ENCODE results near the gene C1orf167.
"Not testable (repeated sequence)": the region's sequence is repeated elsewhere in the genome, so short reads cannot be mapped to it uniquely, and the experiment has no call there.

Gene C1orf167

GRCh38 chr1:11800756-11801433 is 38.9 kb downstream of the C1orf167 start:
- DNase-seq (ENCODE audit: low spot score): no peak

- peak; percentile 49 for DNase-seq (ENCODE audit: low spot score)
These were observed 40.6 kb downstream of the C1orf167 start for GRCh38 chr1:11802616-11802972.

- DNase-seq (ENCODE audit: low spot score): peak; percentile 91
These were observed 41.2 kb downstream of the C1orf167 start for GRCh38 chr1:11802973-11803885.

GRCh38 chr1:11803924-11804665 is 42.1 kb downstream of the C1orf167 start:
- not testable (repeated sequence) for DNase-seq (ENCODE audit: low spot score)

- no peak for DNase-seq (ENCODE audit: low spot score)
These were observed 42.9 kb downstream of the C1orf167 start for GRCh38 chr1:11804666-11805421.

- DNase-seq (ENCODE audit: low spot score): peak; percentile 99
These were observed 43.7 kb downstream of the C1orf167 start, which contains the start of the genes CLCN6 and MTHFR for GRCh38 chr1:11805422-11806306. Gene CLCN6 (plus strand): TSS chr1:11806191. CDS start chr1:11806263, 72 bp downstream. Gene MTHFR (minus strand): TSS chr1:11805964. CDS start chr1:11803116, 2,848 bp downstream.

GRCh38 chr1:11806307-11806936 is 44.4 kb downstream of the C1orf167 start:
- DNase-seq (ENCODE audit: low spot score): peak; percentile 55

- no peak for DNase-seq (ENCODE audit: low spot score)
These were observed 45.1 kb downstream of the C1orf167 start for GRCh38 chr1:11807133-11807532.

- DNase-seq (ENCODE audit: low spot score): no peak
These were observed 51.0 kb downstream of the C1orf167 start for GRCh38 chr1:11813021-11813420.

GRCh38 chr1:11817192-11817591 is 55.2 kb downstream of the C1orf167 start:
- no peak for DNase-seq (ENCODE audit: low spot score)

- DNase-seq (ENCODE audit: low spot score): no peak
These were observed 60.1 kb downstream of the C1orf167 start for GRCh38 chr1:11822091-11822490.

GRCh38 chr1:11823366-11824137 is 61.6 kb downstream of the C1orf167 start:
- DNase-seq (ENCODE audit: low spot score): no peak

- DNase-seq (ENCODE audit: low spot score): no peak
These were observed 63.1 kb downstream of the C1orf167 start for GRCh38 chr1:11825131-11825530.

- no peak for DNase-seq (ENCODE audit: low spot score)
These were observed 65.0 kb downstream of the C1orf167 start for GRCh38 chr1:11826946-11827345.

GRCh38 chr1:11828511-11828910 is 66.5 kb downstream of the C1orf167 start:
- DNase-seq (ENCODE audit: low spot score): no peak

GRCh38 chr1:11831945-11832725 is 70.1 kb downstream of the C1orf167 start:
- no peak for DNase-seq (ENCODE audit: low spot score)

- DNase-seq (ENCODE audit: low spot score): no peak
These were observed 71.5 kb downstream of the C1orf167 start for GRCh38 chr1:11833497-11833896.

- DNase-seq (ENCODE audit: low spot score): no peak
These were observed 71.9 kb downstream of the C1orf167 start for GRCh38 chr1:11833900-11834299.
